KOPT-K1 (cell line): ENCODE data around the gene RBM10.
"Not testable (repeated sequence)": the region's sequence is repeated elsewhere in the genome, so short reads cannot be mapped to it uniquely, and the experiment has no call there.

Source experiments
- H3K27ac ChIP-seq: fragments of 200-600 bp; sonication (generic); 2 replicates; pipeline ENCODE4 v1.5.1; 2016; ENCODE audit warnings: antibody characterized with exemption, mild to moderate bottlenecking, low read depth, low read length; ENCODE audit not compliant: poor library complexity, severe bottlenecking
- H3K36me3 ChIP-seq: fragments of 200-600 bp; sonication (generic); 2 replicates; pipeline ENCODE4 v1.5.1; 2017; ENCODE audit warnings: antibody characterized with exemption, mild to moderate bottlenecking, low read length, moderate library complexity; ENCODE audit not compliant: insufficient read depth
- H3K9me3 ChIP-seq: fragments of 200-600 bp; sonication (generic); 2 replicates; pipeline ENCODE4 v1.5.1; 2017; ENCODE audit warnings: antibody characterized with exemption, low read length, mild to moderate bottlenecking; ENCODE audit not compliant: insufficient read depth, poor library complexity, severe bottlenecking

RBM10 gene

DNA sequence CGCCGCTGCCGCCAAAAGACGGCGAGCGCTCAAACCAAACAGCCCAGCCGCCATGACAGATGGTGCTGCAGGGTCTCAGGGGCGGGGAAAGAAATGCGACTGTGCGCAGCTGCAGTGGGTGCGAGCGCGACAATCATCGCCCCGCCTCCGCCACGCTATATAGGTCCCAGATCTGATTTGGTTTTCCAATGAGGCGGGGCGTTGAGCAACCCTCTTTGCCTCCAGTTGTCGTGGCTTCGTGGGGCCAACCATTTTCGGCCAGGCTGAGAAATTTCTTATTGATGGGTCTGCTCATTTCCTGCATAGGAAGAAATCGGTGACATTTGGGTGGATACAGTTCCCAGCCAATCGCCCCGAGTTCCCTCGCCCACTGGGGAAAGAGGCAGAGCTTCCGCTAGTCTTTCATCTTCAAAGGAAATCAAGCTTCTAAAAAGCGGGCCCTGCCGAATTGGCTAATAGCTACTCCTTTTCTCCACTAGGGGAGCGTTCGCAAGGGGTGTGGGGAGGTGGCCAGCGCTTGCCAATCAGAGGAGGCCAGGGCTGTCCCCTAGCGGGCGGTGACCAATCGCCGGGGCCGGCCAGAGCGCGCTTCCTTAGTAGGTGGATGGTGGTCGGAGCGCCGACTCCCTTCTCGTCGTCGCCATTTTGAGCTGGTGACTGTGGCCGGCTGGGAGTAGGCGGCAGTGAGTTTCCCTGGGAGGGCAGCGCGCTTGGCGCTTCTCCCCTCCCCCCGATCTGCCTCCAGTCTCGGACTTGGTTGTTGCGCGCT is at the start of gene RBM10, which contains the start of gene NDUFB11:
Gene RBM10 (plus strand): TSS at position 596 of the 769 bp plus-strand sequence. CDS start 2,261 bp downstream, outside the sequence.
Gene NDUFB11 (minus strand): TSS at position 77 of the 769 bp plus-strand sequence. CDS start 23 bp downstream, at position 54.
- peak within 1 kb of the TSS; percentile 94 for H3K27ac ChIP-seq
- peaks cover 47% of the 10 kb centered on the region for H3K36me3 ChIP-seq
- H3K9me3 ChIP-seq = peaks cover 4% of the 10 kb centered on the region

- Histone ChIP-seq H3K36me3 (no peaks in the 10 kb centered on the region), H3K27ac (no peak overlapping the region), H3K9me3 (no peaks in the 10 kb centered on the region)
Observed at GRCh38 chrX:47097018-47097417, 48.0 kb upstream of the RBM10 start.

GRCh38 chrX:47098338-47099094 is 46.5 kb upstream of the RBM10 start:
- Histone ChIP-seq H3K9me3 (no peaks in the 10 kb centered on the region), H3K36me3 (no peaks in the 10 kb centered on the region), H3K27ac (no peak overlapping the region)

DNA sequence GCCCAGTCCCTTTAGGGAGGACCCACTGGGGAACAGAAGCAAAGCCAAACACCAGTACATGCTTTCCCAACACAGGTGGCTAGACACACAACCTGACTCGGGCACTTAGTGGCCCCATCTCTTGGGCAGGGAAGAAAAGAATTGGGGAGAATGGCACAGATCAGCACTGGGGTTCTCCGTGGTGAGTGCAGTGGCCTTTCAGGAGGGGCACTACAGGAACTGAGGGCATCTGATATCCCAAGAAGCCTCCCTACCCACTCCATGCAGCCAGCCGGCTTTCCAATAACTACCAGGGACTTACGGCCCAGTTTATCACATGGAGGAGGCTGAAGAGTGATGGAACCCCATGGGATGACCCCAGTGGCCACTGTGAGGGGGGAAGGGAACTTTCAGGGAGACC is 43.8 kb upstream of the RBM10 start:
- no peaks in the 10 kb centered on the region for H3K36me3 ChIP-seq
- no peak overlapping the region for H3K27ac ChIP-seq
- H3K9me3 ChIP-seq = no peaks in the 10 kb centered on the region

- not testable (repeated sequence) for H3K27ac ChIP-seq, H3K36me3 ChIP-seq, H3K9me3 ChIP-seq
Observed at GRCh38 chrX:47110936-47111615, 33.9 kb upstream of the RBM10 start.

GRCh38 chrX:47112316-47112954 is 32.6 kb upstream of the RBM10 start:
- Histone ChIP-seq H3K27ac (no peak overlapping the region), H3K36me3 (no peaks in the 10 kb centered on the region), H3K9me3 (no peaks in the 10 kb centered on the region)

- H3K9me3 ChIP-seq = not testable (repeated sequence)
Observed at GRCh38 chrX:47116551-47117110, 28.4 kb upstream of the RBM10 start.

DNA sequence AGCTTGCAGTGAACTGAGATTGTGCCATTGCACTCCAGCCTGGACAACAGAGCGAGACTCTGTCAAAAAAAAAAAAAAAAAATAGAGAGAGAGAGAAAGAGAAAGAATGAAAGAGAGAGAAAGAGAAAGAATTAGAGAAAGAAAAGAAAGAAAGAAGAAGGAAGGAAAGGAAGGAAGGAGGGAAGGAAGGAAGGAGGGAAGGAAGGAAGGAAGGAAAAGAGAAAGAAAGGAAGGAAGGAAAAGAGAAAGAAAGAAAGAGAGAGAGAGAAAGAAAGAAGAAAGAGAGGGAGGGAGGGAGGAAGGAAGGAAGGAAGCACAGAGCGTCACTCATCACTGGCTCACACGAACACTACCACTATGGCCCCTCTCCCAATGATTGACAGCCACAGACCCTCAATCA is 20.6 kb upstream of the RBM10 start:
- H3K9me3 ChIP-seq, H3K36me3 ChIP-seq, H3K27ac ChIP-seq: not testable (repeated sequence)

More at GRCh38 chrX:47116551-47117110, 28.4 kb upstream of the RBM10 start:
- H3K27ac ChIP-seq, H3K36me3 ChIP-seq: not testable (repeated sequence)

DNA sequence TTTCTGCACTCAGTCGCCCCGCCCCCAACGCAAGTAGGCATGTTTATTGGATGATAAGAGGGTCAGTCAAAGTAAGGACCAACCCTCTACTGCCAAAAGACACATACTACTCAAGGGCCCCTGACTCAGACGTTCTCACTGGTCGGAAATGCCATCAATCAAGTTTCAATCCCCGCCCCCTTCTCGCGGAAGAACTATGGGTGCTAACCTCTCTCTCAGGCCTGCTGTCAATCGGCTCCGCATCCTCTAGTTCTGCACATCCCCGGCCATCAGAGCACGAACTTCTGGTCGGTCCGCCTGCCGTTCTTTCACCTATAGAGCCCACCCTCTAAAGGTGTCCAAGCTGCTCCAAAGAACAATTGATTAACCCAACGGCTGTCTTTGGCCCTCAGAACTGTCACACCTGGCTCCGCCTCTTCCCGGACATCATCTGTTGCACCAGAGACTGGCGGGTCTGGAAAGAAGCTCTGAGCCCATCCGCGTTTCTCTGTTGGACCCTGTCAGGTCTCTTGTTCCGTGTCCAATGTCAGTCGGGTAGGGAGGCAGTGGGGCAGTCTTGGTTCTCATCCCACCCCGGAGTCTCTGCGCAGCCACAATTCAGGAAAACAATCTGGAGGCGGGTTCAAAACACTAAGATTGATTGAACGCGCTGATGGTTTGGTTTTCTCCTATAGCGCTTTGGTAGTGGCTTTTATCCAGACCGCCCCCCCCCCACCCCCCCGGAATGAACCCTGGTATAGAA is 15.7 kb upstream of the RBM10 start:
- Histone ChIP-seq H3K27ac (peak overlapping the region; percentile 83), H3K36me3 (no peaks in the 10 kb centered on the region), H3K9me3 (no peaks in the 10 kb centered on the region)

GRCh38 chrX:47129899-47130358 is 15.1 kb upstream of the RBM10 start:
- no peaks in the 10 kb centered on the region for H3K36me3 ChIP-seq
- peak overlapping the region; percentile 28 for H3K27ac ChIP-seq
- H3K9me3 ChIP-seq = no peaks in the 10 kb centered on the region

DNA sequence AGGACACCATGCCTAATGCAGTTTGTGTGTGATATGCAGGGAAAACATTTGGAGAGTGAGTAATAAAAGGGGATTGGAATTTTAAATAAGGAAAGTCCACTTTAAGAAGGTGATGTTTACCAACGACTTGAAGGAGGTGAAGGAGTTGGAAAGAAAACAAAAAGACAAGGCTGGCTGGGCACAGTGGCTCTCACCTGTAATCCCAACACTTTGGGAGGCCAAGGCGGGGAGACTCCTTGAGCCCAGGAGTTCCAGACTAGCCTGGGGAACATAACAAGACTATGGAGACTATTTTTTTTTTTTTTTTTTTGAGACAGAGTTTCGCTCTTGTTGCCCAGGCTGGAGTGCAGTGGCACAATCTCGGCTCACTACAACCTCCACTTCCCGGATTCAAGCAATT is 11.5 kb upstream of the RBM10 start:
- Histone ChIP-seq H3K27ac (no peak overlapping the region), H3K36me3 (peaks cover 5% of the 10 kb centered on the region; the same call in 1 of the 2 replicates), H3K9me3 (no peaks in the 10 kb centered on the region)

GRCh38 chrX:47135650-47136049 is 9.4 kb upstream of the RBM10 start:
- H3K36me3 ChIP-seq = peaks cover 16% of the 10 kb centered on the region; the same call in 1 of the 2 replicates
- H3K27ac ChIP-seq, H3K9me3 ChIP-seq: not testable (repeated sequence)

- Histone ChIP-seq H3K9me3 (no peaks in the 10 kb centered on the region), H3K36me3 (peaks cover 33% of the 10 kb centered on the region; the same call in 1 of the 2 replicates), H3K27ac (no peak overlapping the region)
Observed at GRCh38 chrX:47138171-47138570, 6.8 kb upstream of the RBM10 start.
